HG03378 (cell line): Measurements from ENCODE around the gene PSMG4.

ENCODE experiments used
- ATAC-seq: cut with Tn5 transposase; IDR thresholded peaks from one replicate; pipeline ENCODE4 v1.9.1; 2021; ENCODE audit warnings: mild to moderate bottlenecking, moderate library complexity; ENCODE audit not compliant: unreplicated experiment

The PSMG4 gene, protein sequence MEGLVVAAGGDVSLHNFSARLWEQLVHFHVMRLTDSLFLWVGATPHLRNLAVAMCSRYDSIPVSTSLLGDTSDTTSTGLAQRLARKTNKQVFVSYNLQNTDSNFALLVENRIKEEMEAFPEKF

DNA sequence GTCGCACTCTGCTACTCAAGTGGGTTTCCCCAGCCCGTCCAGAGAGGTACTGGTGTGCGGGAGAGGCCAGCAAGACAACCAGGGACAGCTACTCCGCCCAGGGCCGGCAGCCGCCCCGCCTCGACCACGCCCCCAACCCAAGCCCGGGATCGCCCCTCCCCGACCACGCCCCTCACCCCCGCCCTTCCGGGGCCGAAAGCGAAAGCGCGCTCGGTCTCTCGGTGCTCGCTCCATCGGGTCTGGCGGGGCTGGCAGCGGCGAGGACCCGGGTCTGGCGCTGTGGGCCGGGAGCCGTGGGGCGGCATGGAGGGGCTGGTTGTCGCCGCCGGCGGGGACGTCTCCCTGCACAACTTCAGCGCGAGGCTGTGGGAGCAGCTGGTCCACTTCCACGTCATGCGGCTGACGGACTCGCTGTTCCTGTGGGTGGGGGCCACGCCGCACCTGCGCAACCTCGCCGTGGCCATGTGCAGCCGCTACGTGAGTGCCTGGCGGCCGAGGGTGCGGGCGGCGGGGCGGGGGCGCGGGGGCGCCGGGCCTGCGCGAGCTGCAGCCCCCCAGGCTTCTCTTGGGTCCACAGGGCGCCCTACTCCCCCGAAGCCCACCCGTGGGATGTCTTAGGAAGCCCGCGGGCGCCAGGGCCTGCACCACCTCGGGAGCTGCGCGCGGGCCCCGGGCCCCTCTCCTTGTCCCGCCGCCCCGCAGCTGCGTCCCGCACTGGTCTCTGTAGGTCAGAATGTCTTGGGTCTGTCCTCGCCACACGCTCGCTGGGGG is at the start of gene PSMG4:
Gene PSMG4 (plus strand): TSS at position 228 of the 771 bp plus-strand sequence. CDS start 76 bp downstream, at position 304.
- ATAC-seq = peak; percentile 48

DNA sequence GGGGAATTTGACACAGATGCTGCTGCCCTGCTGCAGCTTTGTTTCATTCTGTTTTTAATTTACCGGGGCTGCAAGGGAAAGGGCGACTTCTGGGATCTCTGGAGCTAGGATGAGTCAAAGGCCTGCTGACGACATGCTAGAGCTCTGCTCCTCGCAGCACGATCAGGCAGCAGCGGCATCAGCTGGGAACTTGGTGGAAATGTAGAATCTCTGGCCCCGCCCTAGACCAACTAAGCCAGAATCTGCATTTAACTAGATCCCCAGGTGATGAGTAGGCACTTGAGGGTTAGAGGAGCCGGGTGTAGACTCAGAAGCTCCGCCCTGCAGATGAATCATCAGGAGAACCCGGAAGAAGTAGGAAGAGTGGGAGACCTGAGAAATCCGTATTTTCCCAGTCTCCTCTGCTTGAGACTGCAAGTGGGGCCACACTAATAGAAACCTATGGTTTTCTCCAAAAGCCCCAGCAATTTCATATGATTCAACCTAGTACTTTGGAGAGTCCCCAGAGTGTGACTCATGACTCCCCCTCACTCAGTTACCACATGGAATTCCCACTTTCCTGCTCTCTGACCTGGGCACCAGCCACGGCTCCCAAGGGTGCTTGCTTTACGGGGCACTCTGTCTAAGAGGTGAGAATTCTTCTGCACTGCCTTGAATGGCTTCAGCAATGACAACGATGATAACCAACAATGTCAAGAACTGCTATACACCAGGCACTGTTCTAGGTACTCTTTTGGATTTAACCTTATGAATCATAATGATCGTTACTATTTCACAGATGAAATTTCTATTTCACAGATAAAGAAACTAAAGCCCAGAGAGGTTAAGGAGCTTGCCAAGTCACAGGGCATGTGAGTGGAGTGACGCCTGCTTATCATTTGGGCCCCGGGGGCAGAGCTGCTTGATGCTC is 49.4 kb upstream of the PSMG4 start:
- ATAC-seq = peak; percentile 59

DNA sequence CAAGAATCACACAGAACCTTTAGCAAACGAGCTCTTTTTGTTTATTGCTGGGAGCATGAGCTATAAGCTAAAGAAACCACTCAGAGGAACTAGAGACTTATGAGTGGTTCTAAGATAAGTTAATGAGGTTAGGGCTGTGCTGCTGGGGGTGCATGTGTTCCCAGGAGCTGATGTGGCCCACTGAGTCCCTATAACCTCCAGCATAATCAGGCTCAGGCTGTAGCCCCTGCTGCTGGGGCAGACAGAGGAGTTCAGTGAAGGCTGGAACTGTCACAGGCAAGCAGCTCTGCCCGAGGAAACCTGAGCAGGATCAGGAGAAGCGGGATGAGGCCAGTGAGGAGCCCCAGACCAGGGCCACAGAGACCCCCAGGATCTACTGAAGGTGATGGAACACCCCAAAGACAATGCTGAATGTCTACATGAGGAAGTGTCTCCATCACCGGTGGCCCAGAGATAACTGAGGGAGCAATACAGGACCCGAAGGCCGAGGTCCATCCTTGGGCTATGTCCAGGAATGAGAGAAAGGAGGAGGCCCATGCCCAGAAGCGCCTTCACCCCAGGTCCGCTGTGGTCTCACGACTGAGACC is 48.6 kb upstream of the PSMG4 start:
- no peak for ATAC-seq

DNA sequence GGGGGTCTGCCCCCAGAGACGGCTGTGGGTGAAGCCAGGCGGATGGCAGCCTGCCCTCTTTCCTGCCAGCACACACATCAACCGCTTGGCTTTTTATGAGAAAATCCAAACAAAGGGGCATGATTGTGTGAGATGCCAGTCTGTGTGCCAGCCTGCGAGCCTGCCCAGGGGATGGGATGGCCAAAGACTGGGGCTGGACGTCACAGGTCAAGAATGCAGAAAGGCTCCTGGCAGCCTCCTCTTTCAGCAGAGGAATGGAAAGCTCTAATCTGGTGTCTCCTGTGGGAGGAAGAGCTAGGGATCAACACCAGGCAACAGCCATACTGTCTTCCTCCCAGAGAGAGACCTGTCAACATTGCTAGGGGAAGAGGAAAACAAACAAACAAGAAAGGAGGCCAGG is 47.1 kb upstream of the PSMG4 start:
- no peak for ATAC-seq

DNA sequence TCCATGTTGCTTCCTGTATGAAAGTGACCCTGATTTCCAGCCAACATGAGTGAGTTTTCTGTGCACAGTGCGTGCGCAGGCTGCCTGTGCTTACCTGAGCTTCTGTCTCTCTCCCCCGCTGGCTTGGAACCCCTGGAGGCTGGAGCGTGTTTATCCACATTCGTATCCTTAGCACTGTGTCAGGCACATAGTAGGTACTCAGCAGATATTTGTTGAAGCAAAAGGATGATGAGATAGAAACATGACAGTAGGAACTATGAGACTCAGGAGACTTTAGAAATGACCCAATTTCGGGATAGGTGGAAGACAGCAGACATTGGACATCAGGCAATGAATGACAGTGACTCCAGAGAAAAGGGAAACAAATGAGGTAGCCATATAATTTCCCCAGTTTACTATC is 46.5 kb upstream of the PSMG4 start:
- ATAC-seq = no peak

DNA sequence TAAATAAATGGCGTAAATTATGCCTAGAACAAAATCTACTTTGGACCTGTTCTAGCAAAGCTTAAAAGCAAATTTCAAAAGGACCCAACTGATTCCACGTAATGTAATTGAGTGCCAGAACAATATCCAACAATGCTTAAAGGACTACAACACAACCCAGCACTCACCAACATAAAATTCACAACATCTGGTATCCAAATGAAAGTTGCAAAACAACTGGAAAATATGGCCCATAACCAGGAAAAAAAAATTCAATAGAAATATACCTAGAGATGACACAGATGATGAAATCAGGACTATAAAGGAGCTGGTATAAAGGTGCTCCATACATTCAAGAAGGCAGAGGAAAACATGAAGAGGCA is 45.4 kb upstream of the PSMG4 start:
- ATAC-seq = no peak

DNA sequence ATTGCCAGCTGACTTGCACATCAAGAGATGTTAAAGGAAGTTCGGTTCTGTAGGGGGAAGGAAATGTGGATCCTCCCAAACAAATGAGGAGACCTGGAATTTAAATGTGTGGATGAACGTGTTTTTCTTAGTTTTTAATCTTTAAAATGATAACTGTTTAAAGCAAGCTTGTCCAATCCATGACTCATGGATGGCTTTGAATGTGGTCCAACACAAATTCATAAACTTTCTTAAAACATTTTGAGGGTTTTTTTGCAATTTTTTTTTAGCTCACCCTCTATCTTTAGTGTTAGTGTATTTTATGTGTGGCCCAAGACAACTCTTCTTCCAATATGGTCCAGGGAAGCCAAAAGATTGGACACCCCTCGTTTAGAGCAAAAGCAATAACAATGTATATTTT is 43.8 kb upstream of the PSMG4 start:
- no peak for ATAC-seq

DNA sequence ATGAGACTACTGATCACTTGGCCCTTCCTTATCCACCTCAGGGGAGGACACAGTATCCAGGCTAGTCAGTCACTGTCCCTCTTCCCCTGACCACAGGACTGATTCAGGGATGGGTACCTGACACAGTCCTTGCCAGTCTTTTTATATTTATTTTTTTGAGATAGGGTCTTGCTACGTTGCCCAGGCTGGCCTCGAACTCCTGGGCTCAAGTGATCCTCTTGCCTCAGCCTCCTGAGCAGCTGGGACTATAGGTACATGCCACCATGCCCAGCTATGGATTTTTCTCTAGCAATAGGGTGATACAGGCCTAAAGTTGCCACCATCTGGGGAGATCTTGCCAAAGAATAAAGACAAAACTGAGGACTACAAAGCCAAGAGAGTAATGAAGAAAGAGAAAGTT is 41.5 kb upstream of the PSMG4 start:
- no peak for ATAC-seq

DNA sequence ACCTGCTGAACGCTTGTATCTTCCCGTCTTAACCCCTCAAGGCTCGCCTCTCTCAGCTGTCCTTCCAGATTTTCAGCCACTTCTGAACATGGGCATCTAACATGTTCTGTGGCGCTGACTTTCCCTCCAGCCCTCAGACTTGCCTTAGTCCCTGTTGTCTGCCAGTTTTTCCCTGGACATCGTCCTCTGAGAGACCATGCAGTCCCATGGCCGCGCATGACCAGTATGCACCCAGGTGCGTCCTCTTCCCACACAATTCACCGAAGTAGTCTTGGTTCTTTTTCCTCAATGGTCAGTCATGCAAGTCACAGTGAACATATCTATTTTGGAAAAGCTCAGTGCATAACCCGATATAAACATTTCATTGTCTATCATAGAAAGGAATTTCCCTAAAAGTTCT is 40.5 kb upstream of the PSMG4 start:
- no peak for ATAC-seq

DNA sequence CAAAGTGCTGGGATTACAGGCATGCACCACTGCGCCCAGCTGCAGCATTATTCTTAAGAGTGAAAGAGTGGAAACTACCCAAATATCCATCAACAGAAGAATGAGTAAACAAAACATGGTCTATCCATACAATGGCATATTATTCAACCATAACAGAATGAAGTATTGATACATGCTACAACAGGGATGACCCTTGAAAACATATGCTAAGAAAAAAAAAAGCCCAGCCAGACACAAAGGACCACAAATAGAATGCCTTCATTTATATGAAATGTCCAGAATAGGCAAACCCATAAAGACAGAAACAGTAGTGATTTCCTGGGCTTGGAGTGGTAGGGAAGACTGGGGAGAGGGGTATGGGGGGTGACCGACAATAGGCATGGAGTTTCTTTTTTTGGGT is 38.4 kb upstream of the PSMG4 start:
- ATAC-seq = no peak

DNA sequence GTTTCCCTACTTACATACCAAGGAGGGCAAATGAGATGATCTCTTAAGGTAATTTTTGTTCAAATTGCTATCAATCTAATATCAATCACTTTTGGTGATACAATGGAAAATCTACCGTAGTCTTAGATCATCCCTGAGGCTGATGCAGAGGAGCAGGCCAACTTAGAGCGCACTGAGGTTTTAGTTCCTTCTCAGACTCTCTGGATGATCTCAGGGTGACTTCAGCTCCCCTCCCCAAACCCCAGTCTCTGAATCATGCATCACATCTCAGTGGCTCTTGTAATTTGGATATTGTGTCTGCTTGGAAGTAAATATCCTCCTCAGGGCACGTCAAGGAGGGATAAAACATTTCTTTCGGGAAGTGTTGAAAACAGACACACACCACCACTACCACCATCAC is 37.2 kb upstream of the PSMG4 start:
- ATAC-seq = no peak

DNA sequence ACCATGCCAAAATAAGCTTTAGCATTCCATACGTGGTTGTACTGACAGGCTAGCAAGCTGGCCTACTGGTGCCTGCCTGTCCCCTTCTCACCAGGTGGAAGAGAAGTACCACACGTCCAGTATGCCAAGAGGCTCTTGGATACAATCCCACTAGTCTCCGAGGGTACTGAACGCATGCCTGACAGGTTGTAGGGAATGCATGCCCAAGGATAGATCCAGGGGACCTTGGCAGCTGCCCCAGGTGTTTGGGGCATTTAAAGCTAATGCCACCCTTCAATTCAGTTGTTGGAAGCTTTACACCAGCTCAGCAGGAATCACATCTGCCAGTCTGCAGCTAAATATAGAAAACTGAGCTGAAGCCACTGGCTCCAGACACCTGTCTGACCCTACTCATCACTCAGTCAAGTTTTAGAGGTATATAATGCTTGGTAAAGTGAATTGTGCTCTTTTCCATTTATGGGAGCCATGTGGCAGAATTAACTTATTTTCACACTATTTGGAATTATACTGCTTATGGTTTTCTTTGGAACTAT is 36.2 kb upstream of the PSMG4 start:
- no peak for ATAC-seq

DNA sequence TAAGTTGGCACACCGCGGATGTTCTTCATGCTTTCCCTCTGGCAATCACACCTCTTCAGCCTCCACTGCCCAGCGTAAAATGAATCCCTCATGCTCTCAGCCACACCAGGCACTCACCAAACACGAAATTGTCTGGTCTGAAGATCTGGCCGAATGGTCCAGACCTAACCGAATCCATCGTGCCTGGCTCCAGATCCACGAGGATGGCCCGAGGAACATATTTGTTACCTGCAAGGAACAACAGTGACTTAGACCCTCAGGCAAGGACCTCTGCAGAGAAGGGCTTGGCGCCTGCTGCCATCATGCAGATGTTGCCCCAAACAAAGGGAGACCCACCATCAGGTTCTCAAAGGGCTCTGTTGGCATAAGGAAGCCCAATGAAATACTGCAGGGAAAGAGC is 32.7 kb upstream of the PSMG4 start:
- no peak for ATAC-seq

DNA sequence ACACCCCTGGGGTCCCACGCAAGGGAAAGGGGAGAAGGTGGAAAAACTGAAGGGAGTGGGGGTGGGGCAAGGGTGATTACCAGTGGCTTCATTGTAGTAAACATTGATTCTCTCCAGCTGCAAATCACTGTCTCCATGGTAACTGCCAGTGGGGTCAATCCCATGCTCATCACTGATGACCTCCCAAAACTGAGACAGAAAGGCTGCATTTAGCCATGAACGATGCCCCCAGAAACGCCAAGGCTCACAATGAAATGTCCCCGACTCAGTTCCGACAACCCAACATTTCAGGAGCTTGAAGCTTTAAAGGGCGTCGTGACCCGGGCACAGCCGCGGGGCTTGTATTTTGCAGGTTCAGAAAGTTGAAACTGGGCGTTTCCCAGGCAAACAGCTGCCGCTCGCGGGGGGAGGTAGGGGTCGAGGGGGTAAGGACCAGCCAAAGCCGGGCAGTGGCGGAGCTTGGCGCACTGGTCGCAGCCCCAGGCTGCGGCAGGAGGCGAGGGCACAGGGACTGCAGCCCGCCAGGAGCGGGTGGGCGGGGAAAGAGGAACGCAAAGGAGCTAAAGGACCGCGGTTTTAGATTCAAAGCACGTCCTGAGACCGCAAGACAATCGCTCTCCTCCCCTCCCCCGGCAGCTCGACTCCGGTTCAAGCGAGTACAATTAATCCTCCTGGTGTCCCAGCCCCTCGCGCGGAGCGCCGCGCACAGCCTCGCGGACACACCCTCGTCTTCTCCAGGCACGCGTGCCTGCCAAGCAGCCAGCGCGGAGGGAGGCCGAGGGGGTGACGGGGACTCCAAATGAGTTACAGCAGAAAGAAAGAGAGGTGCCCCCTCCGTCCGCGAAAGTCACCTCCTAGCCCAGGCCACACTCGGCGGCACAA is 32.0 kb upstream of the PSMG4 start:
- no peak for ATAC-seq

DNA sequence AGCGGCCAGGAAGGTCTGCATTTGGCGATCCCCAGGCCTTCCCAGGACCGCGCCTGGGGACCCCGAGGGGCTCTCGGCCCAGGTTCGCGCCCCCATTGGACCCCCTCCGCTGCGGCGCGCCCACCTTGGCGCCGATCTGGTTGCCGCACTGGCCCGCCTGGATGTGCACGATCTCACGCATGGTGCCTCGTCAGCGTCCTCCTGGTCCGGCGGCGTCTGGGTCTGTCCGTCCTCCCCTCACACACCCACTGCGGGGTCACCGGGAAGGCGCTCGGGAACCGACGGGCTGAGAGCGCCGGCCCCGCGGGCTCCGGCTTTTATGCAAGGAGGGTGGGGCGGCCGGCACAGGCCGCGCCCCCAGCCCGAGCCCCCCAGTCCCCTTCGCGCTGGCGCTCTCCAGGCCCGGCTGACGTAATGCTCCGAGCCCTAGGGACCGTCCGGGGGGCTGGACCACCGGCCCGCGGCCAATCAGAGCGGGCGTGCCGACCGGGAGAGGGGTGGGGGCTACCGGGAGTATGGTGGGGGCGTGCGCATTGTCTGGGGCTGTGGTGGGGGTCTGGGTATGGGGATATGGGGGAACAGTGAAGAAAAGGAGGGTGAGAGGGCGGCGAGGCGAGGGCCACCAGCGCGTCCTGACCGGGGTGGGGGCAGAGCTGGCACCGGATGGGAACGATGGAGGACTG is 31.2 kb upstream of the PSMG4 start, which contains the start of gene TUBB2B:
Gene TUBB2B (minus strand): TSS at position 291 of the 683 bp plus-strand sequence. CDS start 110 bp downstream, at position 181.
- ATAC-seq = no peak

DNA sequence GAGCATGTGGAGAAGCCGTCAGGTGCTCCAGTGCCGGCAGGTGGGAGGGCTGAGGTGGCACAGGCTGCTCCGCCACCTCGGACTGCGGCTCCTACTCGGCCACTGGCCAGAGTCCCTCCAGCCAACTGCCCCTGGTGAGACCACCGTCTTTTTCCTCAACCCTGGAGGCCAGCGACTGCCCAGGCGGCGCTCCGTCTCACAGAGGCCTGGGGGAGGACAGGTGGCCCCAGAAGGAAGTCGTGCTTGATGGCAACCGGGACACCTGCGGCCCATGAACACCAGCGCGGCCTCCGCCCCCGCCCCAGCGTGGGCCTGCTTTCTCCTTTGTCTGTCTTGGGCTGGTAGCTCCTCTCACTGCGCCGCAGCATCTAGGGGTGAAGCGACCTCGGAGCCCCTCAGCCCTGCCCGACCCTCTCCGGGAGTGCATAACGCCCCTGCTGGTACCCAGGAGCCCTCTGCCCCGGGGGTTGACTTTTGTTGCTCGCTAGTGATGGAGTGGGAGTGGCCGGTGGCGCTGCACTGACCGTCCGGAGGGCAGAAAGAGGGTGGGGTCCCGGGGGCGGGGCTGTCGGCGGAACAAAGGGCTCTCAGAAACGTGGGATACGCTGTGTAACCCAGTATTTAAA is 30.6 kb upstream of the PSMG4 start:
- ATAC-seq = no peak

DNA sequence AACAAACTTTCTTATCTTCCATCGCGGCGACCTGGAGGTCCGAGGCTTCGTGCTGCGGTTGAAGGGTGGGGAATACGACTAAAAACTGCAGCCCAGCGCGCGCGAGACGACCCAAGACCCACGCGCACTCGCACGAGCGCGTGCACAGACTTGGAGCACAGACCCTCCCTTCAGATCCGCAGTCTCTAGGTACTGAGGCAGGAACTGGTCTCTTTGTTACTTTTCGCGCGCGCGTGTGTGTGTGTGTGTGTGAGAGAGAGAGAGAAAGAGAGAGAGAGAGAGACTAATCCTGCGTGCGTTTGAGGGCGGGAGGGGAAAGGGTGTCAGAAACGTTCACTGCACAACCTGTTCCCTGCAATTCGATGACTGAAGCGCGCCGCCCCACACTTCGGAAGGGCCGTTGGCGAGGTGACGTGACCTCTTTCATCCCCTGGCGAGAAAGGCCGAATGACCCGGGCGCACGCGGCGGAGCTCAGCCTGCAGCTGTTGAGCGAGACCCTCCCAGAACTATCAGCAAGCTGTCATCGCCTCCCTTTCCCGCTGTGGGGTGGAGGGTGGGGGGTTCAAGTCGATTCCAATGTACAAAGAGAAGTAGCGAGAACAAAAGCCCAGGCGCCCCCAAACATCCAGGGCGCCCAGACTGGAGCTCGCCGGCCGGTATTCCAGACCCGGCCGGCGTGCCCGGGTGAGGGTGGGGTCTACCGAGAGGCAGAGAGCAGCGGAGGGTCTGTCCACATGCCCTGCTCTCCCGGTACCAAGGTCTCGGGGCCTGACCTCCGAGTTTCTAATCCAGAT is 29.8 kb upstream of the PSMG4 start:
- no peak for ATAC-seq

DNA sequence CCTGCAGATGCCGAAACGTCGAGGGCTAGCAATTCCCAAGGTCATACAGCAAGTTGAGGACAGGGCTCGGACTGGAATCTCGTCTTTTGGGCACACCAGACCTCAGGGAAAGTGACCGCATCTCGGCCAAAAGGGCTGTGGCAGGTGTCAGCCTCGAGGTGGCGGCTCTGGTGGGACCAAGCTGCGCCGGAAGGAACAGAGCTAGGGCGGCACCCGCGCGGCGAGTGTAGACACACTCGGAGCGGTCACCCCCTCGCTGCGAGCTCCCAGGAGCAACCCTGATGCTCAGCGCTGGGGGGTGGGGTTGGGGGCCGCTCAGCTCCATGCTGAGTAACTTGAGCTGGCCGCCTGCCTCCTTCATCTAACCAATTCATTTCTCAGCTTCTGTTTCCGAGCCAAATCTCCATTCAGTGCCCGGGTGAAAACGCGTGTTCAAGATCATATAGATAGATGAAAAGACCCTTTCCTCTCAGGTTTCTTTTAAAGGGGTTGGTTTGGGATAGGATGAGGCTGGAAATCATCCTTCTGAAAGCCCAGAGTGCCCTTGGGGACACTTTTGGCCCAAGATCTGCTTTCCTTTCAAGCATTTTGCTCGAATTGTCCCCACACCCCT is 29.1 kb upstream of the PSMG4 start:
- no peak for ATAC-seq
